Measurements from ENCODE around the gene CYSLTR2. TPM values are rescaled to one million over a fixed set of nuclear protein-coding genes. Genes with fewer than 3 reads are reported as not detected.

The CYSLTR2 gene
- total and polyA plus RNA-seq, 2 of the 8 experiments (the other 6 are each of a cell fraction or from before 2014, with no cell fraction given) = not detected

- WGBS, 2 experiments (ENCODE audit: extremely low coverage in 1 of 2, insufficient coverage in 1 of 2, insufficient read length in 1 of 2, insufficient replicate concordance in 2 of 2, low coverage in 1 of 2, low lambda C conversion rate in 2 of 2, missing lambda C conversion rate in 1 of 2) = 83% methylated on average over 9 of the region's 9 CpGs; no CpG with 5 or more reads in 1 of the 2 experiments
- H3K23ac ChIP-seq (ENCODE audit: insufficient read length) = no peak overlapping the region
- peaks cover 0 to 5% (median under 1%) of the 10 kb centered on the region in 4 experiments; a peak in 2 of 7 replicates for H3K4me1 ChIP-seq (replicated peaks in 1 of 4; ENCODE audit: control insufficient read depth in 3 of 4, insufficient read depth in 4 of 4, low read length in 3 of 4)
- no peak overlapping the region for H2BK5ac ChIP-seq (ENCODE audit: low read depth, low read length)
- no peak for DNase-seq (ENCODE audit: low read depth in 1 of 2, low spot score in 2 of 2)
- no peak overlapping the region for H2BK15ac ChIP-seq (ENCODE audit: low read length)
- H2BK20ac ChIP-seq (ENCODE audit: low read length) = no peak overlapping the region
- H3K14ac ChIP-seq (ENCODE audit: insufficient read length) = no peak overlapping the region
- no peaks in the 10 kb centered on the region for H3K27me3 ChIP-seq (replicated peaks in 1 of 4; ENCODE audit: control insufficient read depth in 3 of 4, extremely low read depth in 1 of 4, insufficient read depth in 3 of 4, low read length in 3 of 4)
- H3K23me2 ChIP-seq (ENCODE audit: low read depth, low read length) = no peaks in the 10 kb centered on the region
- no peak overlapping the region for H3K4ac ChIP-seq (replicated peaks; ENCODE audit: insufficient read length, low read depth, low read length)
- H3K79me2 ChIP-seq (ENCODE audit: control insufficient read depth in 1 of 2, insufficient read depth in 2 of 2, low read length in 2 of 2) = no peaks in the 10 kb centered on the region
- H4K20me1 ChIP-seq (replicated peaks in 1 of 2; ENCODE audit: control insufficient read depth in 1 of 2, insufficient read depth in 2 of 2, low read length in 2 of 2) = no peaks in the 10 kb centered on the region
- no peak overlapping the region for H2BK12ac ChIP-seq (ENCODE audit: low read depth, low read length)
- no peaks in the 10 kb centered on the region for H3K9me3 ChIP-seq (ENCODE audit: insufficient read depth in 2 of 2, low read depth in 1 of 2, low read length in 1 of 2)
- H4K8ac ChIP-seq (ENCODE audit: extremely low read depth, insufficient read depth, low read length) = no peak overlapping the region
- H3K4me2 ChIP-seq (ENCODE audit: insufficient read depth in 1 of 2, low read depth in 2 of 2, low read length in 2 of 2) = no peak overlapping the region
- H3K79me1 ChIP-seq (ENCODE audit: low read depth, low read length) = no peaks in the 10 kb centered on the region
- H2AFZ ChIP-seq (ENCODE audit: low read length) = no peak overlapping the region
- no peak overlapping the region for H2AK5ac ChIP-seq (ENCODE audit: low read depth, low read length)
- H3K9ac ChIP-seq (replicated peaks in 1 of 4; ENCODE audit: extremely low read depth in 1 of 4, low read depth in 3 of 4, low read length in 3 of 4) = no peak overlapping the region
- no peaks in the 10 kb centered on the region for H3K36me3 ChIP-seq (ENCODE audit: control insufficient read depth in 2 of 4, insufficient read depth in 4 of 4, low read length in 3 of 4)
- no peak overlapping the region for H3K56ac ChIP-seq (replicated peaks; ENCODE audit: insufficient read length, low read depth, low read length)
- H3K18ac ChIP-seq (ENCODE audit: extremely low read depth, low read length) = no peak overlapping the region
- ChIA-PET CTCF (ENCODE audit: partially characterized antibody) (interaction anchor here (0.7 to 9.0 kb wide), 7 partner anchors 8 to 144 kb away, joined by 3 to 48 read pairs (median 5); no protein-coding TSS in a partner anchor), POLR2A (ENCODE audit: partially characterized antibody) (no interaction called here)
- FAIRE-seq = no peak
- no peak for TF ChIP-seq EP300 (IDR thresholded peaks at IDR 0.05; ENCODE audit: borderline replicate concordance in 1 of 2, low read depth in 2 of 2, low read length in 2 of 2)
- TF ChIP-seq EZH2 (IDR thresholded peaks at IDR 0.05; ENCODE audit: low read depth, low read length, severe bottlenecking) = no peak
- no peak for TF ChIP-seq RNF2 (IDR thresholded peaks at IDR 0.05; ENCODE audit: borderline replicate concordance, low read depth, low read length, missing control alignments, poor library complexity, severe bottlenecking)
- TF ChIP-seq RAD21 (IDR thresholded peaks at IDR 0.05 in 1 of 2, conservative IDR thresholded peaks at IDR 0.05 in 1 of 2; ENCODE audit: low read depth in 2 of 2, low read length in 2 of 2) = no peak
- no peak for TF ChIP-seq CHD2 (IDR thresholded peaks at IDR 0.05; ENCODE audit: low read length)
- TF ChIP-seq CEBPB (IDR thresholded peaks at IDR 0.05; ENCODE audit: low read depth, low read length) = no peak
- no peak for TF ChIP-seq SIN3A (conservative IDR thresholded peaks at IDR 0.05 in 1 of 2, IDR thresholded peaks at IDR 0.05 in 1 of 2; ENCODE audit: low read depth in 1 of 2, low read length in 2 of 2)
- no peak for TF ChIP-seq TAF1 (IDR thresholded peaks at IDR 0.05; ENCODE audit: low read depth, low read length)
- no peak for TF ChIP-seq BCL11A (IDR thresholded peaks at IDR 0.05; ENCODE audit: low read depth in 2 of 2, low read length in 2 of 2)
- no peak for TF ChIP-seq CBX8 (IDR thresholded peaks at IDR 0.05; ENCODE audit: borderline replicate concordance, low read depth, low read length)
- no peak overlapping the region for H2BK120ac ChIP-seq (replicated peaks; ENCODE audit: low read depth, low read length)
- H4K5ac ChIP-seq (ENCODE audit: insufficient read length, low read depth, low read length) = no peak overlapping the region
- no peak overlapping the region for H4K91ac ChIP-seq (replicated peaks; ENCODE audit: insufficient read length, low read length)
- H3K4me3 ChIP-seq (ENCODE audit: extremely low read depth in 1 of 4, insufficient read depth in 2 of 4, low read depth in 3 of 4, low read length in 4 of 4) = no peak overlapping the region
- H3K27ac ChIP-seq (ENCODE audit: low read depth, low read length) = no peak overlapping the region
Observed at GRCh38 chr13:48739386-48739964, 85.7 kb downstream of the CYSLTR2 start.
